Neural cell (in vitro differentiated cells): ENCODE measurements around the gene IRF1. TPM values are rescaled to one million over a fixed set of nuclear protein-coding genes. Genes with fewer than 3 reads are reported as not detected.

ENCODE experiments used
- H2AFZ ChIP-seq: fragments of 200-600, 300-800 bp; sonication (generic), shearing (Covaris generic); 2 replicates; pipeline ENCODE4 v1.6.0; 2014; ENCODE audit warnings: low read depth, mild to moderate bottlenecking, antibody characterized with exemption, low read length, moderate library complexity
- H3F3A ChIP-seq: fragments of 200-600 bp; shearing (Covaris generic); 2 replicates; pipeline ENCODE4 v1.6.1; 2016; ENCODE audit warnings: mild to moderate bottlenecking, moderate library complexity, mixed read lengths, antibody characterized with exemption, low read length; ENCODE audit not compliant: insufficient read depth, poor library complexity, severe bottlenecking
- H3K27ac ChIP-seq: fragments of 200-600, 300-800 bp; sonication (generic), shearing (Covaris generic); 2 replicates; pipeline ENCODE4 v1.5.1; 2014; ENCODE audit warnings: mild to moderate bottlenecking, low read length, moderate library complexity
- H3K27me3 ChIP-seq: fragments of 300-800, 200-600 bp; sonication (generic), shearing (Covaris generic); 2 replicates; pipeline ENCODE4 v1.6.0; 2014; ENCODE audit warnings: mild to moderate bottlenecking, low read depth, low read length, moderate library complexity; ENCODE audit not compliant: insufficient read depth
- H3K36me3 ChIP-seq: fragments of 300-800, 200-600 bp; sonication (generic), shearing (Covaris generic); 2 replicates; pipeline ENCODE4 v1.5.1; 2014; ENCODE audit warnings: mild to moderate bottlenecking, antibody characterized with exemption, low read length, moderate library complexity; ENCODE audit not compliant: insufficient read depth
- H3K4me2 ChIP-seq: fragments of 300-800, 200-600 bp; sonication (generic), shearing (Covaris generic); 2 replicates; pipeline ENCODE4 v1.6.0; 2014; ENCODE audit warnings: mild to moderate bottlenecking, low read length
- H3K4me3 ChIP-seq: fragments of 300-800, 200-600 bp; sonication (generic), shearing (Covaris generic); 2 replicates; pipeline ENCODE4 v1.5.1; 2014; ENCODE audit warnings: mild to moderate bottlenecking, low read length, moderate library complexity
- H3K79me2 ChIP-seq: fragments of 200-600 bp; shearing (Covaris generic); replicated peaks from 2 replicates; pipeline ENCODE4 v1.6.0; 2014; ENCODE audit warnings: mild to moderate bottlenecking, low read length, moderate library complexity; ENCODE audit not compliant: insufficient read depth
- H3K9ac ChIP-seq: fragments of 300-800, 200-600 bp; sonication (generic), shearing (Covaris generic); 2 replicates; pipeline ENCODE4 v1.6.1; 2016; ENCODE audit warnings: mild to moderate bottlenecking, low read length, mixed read lengths
- H3K9me2 ChIP-seq: fragments of 200-600 bp; shearing (Covaris generic); 2 replicates; pipeline ENCODE4 v1.6.1; 2016; ENCODE audit warnings: mild to moderate bottlenecking, low read length, mixed read lengths; ENCODE audit not compliant: insufficient read depth
- H3K9me3 ChIP-seq: fragments of 200-600, 300-800 bp; sonication (generic), shearing (Covaris generic); 2 replicates; pipeline ENCODE4 v1.6.1; 2016; ENCODE audit warnings: mild to moderate bottlenecking, mixed run types, low read length, moderate library complexity, mixed read lengths
- H4K20me1 ChIP-seq: fragments of 200-600 bp; shearing (Covaris generic); 2 replicates; pipeline ENCODE4 v1.6.1; 2016; ENCODE audit warnings: mild to moderate bottlenecking, mixed run types; ENCODE audit not compliant: insufficient read depth
- CTCF ChIP-seq: fragments of 450-650 bp; IDR thresholded peaks from 2 replicates; pipeline ENCODE4 v1.5.1; 2014; ENCODE audit warnings: antibody characterized with exemption, mild to moderate bottlenecking, moderate library complexity; ENCODE audit not compliant: poor library complexity, severe bottlenecking
- EP300 ChIP-seq: fragments of 450-650 bp; conservative IDR thresholded peaks from 2 replicates; pipeline ENCODE4 v1.6.1; 2014; ENCODE audit warnings: antibody characterized with exemption, mild to moderate bottlenecking, moderate library complexity; ENCODE audit not compliant: poor library complexity, severe bottlenecking
- EZH2 ChIP-seq: fragments of 200-600, 300-800 bp; shearing (Covaris generic), sonication (generic); IDR thresholded peaks from 2 replicates; pipeline ENCODE4 v1.6.1; 2014; ENCODE audit warnings: antibody characterized with exemption, low read length, borderline replicate concordance, mild to moderate bottlenecking; ENCODE audit not compliant: insufficient read depth, poor library complexity, severe bottlenecking
- MXI1 ChIP-seq: fragments of 450-650 bp; conservative IDR thresholded peaks from 2 replicates; pipeline ENCODE4 v1.6.1; 2014; ENCODE audit warnings: antibody characterized with exemption, mild to moderate bottlenecking; ENCODE audit not compliant: poor library complexity, severe bottlenecking
- POLR2AphosphoS5 ChIP-seq: IDR thresholded peaks from 2 replicates; pipeline ENCODE4 v1.6.1; 2012
- RAD21 ChIP-seq: fragments of 450-650 bp; conservative IDR thresholded peaks from 2 replicates; pipeline ENCODE4 v1.6.1; 2014; ENCODE audit warnings: antibody characterized with exemption, mild to moderate bottlenecking, moderate library complexity
- SMC3 ChIP-seq: fragments of 450-650 bp; conservative IDR thresholded peaks from 2 replicates; pipeline ENCODE4 v1.6.1; 2014; ENCODE audit warnings: antibody characterized with exemption, mild to moderate bottlenecking, moderate library complexity; ENCODE audit not compliant: poor library complexity
- TAF1 ChIP-seq: IDR thresholded peaks from 2 replicates; pipeline ENCODE4 v1.6.1; 2012; ENCODE audit warnings: low read depth
- polyA plus RNA-seq: library from polyadenylated mRNA; depleted of rRNA; stranded (reverse); fragments of >200 nt; gene quantifications from 2 replicates; pipeline ENCODE4 v1.2.3, GENCODE V29; 2014
- TF ChIP-seq, protein P1 (sequence below): IDR thresholded peaks from 2 replicates; pipeline ENCODE4 v1.6.1; 2012; ENCODE audit warnings: borderline replicate concordance

IRF1 gene
- polyA plus RNA-seq, 1 donor from 2014 or later: 0.67 TPM

DNA sequence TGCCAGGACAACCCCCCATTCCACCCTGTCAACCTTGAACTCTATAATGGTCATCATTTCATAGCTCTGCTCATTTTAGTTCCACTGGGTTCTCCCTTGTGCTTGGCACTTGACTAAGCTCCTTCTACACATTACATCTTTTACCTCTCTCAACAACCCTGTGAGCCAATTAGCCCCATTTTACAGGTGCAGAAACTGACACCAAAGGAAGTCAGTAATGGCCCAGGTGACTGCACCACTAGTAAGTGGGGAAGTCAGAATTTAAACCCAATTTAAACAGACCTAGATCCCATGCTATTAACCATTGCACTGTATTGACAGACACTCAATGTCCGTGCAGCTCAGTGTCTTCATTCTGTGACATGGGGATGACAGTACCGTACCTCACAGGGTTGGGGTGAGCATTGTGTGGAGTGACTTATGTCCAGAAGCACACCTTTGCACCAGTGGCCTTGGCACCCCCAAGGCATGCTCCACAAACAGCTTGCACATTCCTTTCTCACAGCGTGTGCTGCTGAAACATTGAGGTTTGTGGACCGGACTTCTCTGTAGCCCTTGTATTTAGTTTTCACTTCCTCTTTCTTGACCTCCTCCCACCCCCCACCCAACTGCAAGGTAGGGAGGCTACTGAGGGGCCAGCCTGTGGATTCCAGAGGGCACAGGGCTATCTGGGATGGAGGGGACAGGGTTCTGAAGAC lies 23.1 kb downstream of the IRF1 start:
- no peak overlapping the region for H3K27ac ChIP-seq
- H3F3A ChIP-seq: no peaks in the 10 kb centered on the region

DNA sequence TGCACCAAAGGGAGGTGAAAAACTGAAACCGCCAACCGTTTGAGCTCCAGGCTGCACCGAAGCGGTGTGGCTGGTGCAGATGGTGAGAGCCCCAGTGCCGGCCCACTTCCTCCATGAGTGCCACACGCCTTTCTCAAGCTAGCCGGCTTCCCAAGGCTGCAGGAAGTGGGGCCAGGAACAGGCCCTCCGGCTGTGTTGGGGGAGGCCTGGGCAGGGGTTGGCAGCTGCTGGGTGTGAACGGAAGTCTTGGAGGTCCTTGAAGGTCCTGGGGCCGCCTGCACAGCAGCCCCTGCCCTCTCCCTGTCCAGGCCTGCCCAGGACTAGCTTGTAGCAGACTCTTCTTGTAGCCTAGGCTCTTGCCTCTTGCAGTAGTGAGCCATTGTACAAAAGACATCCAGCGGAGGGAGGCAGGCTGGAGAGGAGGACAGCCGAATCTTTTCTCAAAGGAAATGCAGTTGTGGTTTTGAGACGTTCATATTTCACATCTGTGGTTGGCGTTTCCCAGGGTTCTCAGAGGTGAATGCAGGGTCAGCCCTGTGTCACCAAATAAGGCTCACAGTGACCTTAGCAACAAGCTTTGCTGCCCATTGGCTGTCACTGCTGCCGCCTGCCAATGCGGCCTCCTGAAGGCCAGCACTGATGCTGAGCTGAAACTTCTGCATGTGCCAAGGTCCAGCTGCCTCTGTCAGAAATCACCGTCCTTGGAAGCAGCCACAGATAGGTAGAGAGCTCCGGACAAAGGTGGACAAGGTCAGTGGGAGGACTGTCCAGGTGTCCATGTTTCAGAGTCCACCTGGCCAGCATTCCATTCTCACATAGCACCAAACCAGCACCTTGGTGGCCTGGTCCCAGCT lies 23.9 kb downstream of the IRF1 start:
- Histone ChIP-seq H3K9ac (no peak overlapping the region), H3K9me3 (no peaks in the 10 kb centered on the region), H3K27ac (no peak overlapping the region), H3K4me3 (no peak overlapping the region), H3K27me3 (no peaks in the 10 kb centered on the region), H3K79me2 (no peaks in the 10 kb centered on the region), H2AFZ (no peak overlapping the region), H3K4me2 (no peak overlapping the region), H3F3A (no peaks in the 10 kb centered on the region), H4K20me1 (no peaks in the 10 kb centered on the region), H3K36me3 (no peaks in the 10 kb centered on the region), H3K9me2 (no peaks in the 10 kb centered on the region)
- TF ChIP-seq TAF1 (no peak), MXI1 (no peak), EZH2 (no peak), CTCF (no peak), POLR2AphosphoS5 (no peak)
- TF ChIP-seq, protein P1, sequence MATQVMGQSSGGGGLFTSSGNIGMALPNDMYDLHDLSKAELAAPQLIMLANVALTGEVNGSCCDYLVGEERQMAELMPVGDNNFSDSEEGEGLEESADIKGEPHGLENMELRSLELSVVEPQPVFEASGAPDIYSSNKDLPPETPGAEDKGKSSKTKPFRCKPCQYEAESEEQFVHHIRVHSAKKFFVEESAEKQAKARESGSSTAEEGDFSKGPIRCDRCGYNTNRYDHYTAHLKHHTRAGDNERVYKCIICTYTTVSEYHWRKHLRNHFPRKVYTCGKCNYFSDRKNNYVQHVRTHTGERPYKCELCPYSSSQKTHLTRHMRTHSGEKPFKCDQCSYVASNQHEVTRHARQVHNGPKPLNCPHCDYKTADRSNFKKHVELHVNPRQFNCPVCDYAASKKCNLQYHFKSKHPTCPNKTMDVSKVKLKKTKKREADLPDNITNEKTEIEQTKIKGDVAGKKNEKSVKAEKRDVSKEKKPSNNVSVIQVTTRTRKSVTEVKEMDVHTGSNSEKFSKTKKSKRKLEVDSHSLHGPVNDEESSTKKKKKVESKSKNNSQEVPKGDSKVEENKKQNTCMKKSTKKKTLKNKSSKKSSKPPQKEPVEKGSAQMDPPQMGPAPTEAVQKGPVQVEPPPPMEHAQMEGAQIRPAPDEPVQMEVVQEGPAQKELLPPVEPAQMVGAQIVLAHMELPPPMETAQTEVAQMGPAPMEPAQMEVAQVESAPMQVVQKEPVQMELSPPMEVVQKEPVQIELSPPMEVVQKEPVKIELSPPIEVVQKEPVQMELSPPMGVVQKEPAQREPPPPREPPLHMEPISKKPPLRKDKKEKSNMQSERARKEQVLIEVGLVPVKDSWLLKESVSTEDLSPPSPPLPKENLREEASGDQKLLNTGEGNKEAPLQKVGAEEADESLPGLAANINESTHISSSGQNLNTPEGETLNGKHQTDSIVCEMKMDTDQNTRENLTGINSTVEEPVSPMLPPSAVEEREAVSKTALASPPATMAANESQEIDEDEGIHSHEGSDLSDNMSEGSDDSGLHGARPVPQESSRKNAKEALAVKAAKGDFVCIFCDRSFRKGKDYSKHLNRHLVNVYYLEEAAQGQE: no peak

More for the DNA sequence above, 23.1 kb downstream of the IRF1 start:
- H4K20me1 ChIP-seq: no peaks in the 10 kb centered on the region
- no peaks in the 10 kb centered on the region for H3K9me2 ChIP-seq
- no peaks in the 10 kb centered on the region for H3K79me2 ChIP-seq
- H3K27me3 ChIP-seq: no peaks in the 10 kb centered on the region
- no peaks in the 10 kb centered on the region for H3K9me3 ChIP-seq
- no peak overlapping the region for H3K4me3 ChIP-seq
- TF ChIP-seq TAF1 (no peak), SMC3 (no peak), POLR2AphosphoS5 (no peak), RAD21 (no peak), CTCF (no peak), EP300 (no peak), EZH2 (no peak), MXI1 (no peak)
- TF ChIP-seq, protein P1: no peak
- H3K4me2 ChIP-seq: no peak overlapping the region
- no peak overlapping the region for H3K9ac ChIP-seq
- no peaks in the 10 kb centered on the region for H3K36me3 ChIP-seq
- H2AFZ ChIP-seq: no peak overlapping the region
